ENCODE results near the gene PEDS1.

GRCh38 chr20:50149481-50150254 lies 3.9 kb downstream of the PEDS1 start:
- TF ChIP-seq CTCF (conservative IDR thresholded peaks at IDR 0.05; ENCODE audit: low read depth, low read length) (no peak), EZH2 (IDR thresholded peaks at IDR 0.05; ENCODE audit: low read length, unreplicated experiment) (no peak), EZH2phosphoT487 (IDR thresholded peaks at IDR 0.05; ENCODE audit: borderline replicate concordance, low read length) (no peak)
